Naive B cell (primary cell): ENCODE data around the gene ATP6AP1. TPM values are rescaled to one million over a fixed set of nuclear protein-coding genes. Genes with fewer than 3 reads are reported as not detected.
A peak's percentile ranks its signal among the peaks of the same experiment; 100 is the strongest.

Experiments
- ATAC-seq, 2 donors: fragments of 150-1000 bp; cut with Tn5 transposase; 2 replicates each; pipeline ENCODE4 v1.10.0; 2021; ENCODE audit warnings: low read depth in 2 of 2, mild to moderate bottlenecking in 2 of 2, moderate library complexity in 2 of 2
- DNase-seq: peaks from one replicate; pipeline ENCODE4 v3.0.0; 2022
- H3K27ac Mint-ChIP-seq, 6 donors: one replicate each; pipeline ENCODE4 v1.8.0; 2020 to 2022; ENCODE audit warnings: mild to moderate bottlenecking in 6 of 6, mixed read lengths in 6 of 6, moderate library complexity in 5 of 6, inconsistent platforms in 2 of 6
- H3K27me3 Mint-ChIP-seq, 3 donors: one replicate each; pipeline ENCODE4 v1.8.0; 2021 to 2022; ENCODE audit warnings: mixed read lengths in 3 of 3, mild to moderate bottlenecking in 1 of 3
- H3K36me3 Mint-ChIP-seq, 2 donors: one replicate each; pipeline ENCODE4 v1.8.0; 2020 to 2022; ENCODE audit warnings: mixed read lengths in 2 of 2, inconsistent platforms in 1 of 2, mild to moderate bottlenecking in 1 of 2
- H3K4me1 Mint-ChIP-seq, 3 donors: one replicate each; pipeline ENCODE4 v1.8.0; 2020 to 2022; ENCODE audit warnings: mixed read lengths in 3 of 3, inconsistent platforms in 1 of 3, mild to moderate bottlenecking in 1 of 3, moderate library complexity in 1 of 3
- H3K4me3 Mint-ChIP-seq, 8 donors: one replicate each; pipeline ENCODE4 v1.8.0; 2020 to 2022; ENCODE audit warnings: mild to moderate bottlenecking in 8 of 8, mixed read lengths in 8 of 8, moderate library complexity in 8 of 8, inconsistent platforms in 2 of 8
- H3K9me3 Mint-ChIP-seq, 7 donors: one replicate each; pipeline ENCODE4 v1.8.0; 2020 to 2022; ENCODE audit warnings: mixed read lengths in 7 of 7, mild to moderate bottlenecking in 5 of 7, inconsistent platforms in 2 of 7, moderate library complexity in 1 of 7
- polyA plus RNA-seq, 6 donors: library from polyadenylated mRNA; unstranded; fragments of 300-500 nt; fragmentation: Illumina TruSeq; gene quantifications; one replicate each; pipeline ENCODE4 v1.2.3, GENCODE V29; 2021; ENCODE audit warnings: low read depth in 6 of 6

ATP6AP1 gene
- polyA plus RNA-seq, 6 donors from 2014 or later, result 81.8 to 173 (median 88.7) TPM

- ATAC-seq, result no peak
- peaks cover 0 to 6% (median 0%) of the 10 kb centered on the region in 7 donors for H3K9me3 Mint-ChIP-seq
- H3K4me3 Mint-ChIP-seq, result peak overlapping the region; percentile 68 to 91 (median 82)
- DNase-seq, result no peak
- H3K27me3 Mint-ChIP-seq, result no peaks in the 10 kb centered on the region
- peaks cover 13 to 18% (median 15%) of the 10 kb centered on the region in 3 donors for H3K4me1 Mint-ChIP-seq
- H3K36me3 Mint-ChIP-seq, result no peaks in the 10 kb centered on the region
- peak overlapping the region in 5 of 6 donors; percentile 81 to 94 (median 88) for H3K27ac Mint-ChIP-seq
These were observed 9.8 kb downstream of the ATP6AP1 start for GRCh38 chrX:154437971-154438893.

DNA sequence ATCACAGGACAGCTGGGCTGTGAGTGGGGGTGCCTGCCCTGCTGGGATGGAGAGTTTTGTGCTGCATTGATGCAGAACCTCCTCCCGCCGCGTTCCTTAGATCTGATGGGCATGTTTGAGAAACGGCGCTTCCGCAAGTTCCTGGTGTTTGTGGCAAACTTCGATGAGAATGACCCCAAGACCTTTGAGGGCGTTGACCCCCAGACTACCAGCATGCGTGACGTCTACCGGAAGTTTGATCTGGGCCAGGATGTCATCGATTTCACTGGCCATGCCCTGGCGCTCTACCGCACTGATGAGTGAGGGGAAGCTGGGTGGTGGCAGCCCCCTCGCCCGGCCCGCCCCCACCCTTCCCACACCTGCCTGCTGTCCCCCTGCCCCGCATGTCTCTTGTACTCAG, 11.4 kb downstream of the ATP6AP1 start:
- ATAC-seq, result no peak
- Mint-ChIP-seq H3K27me3 (no peaks in the 10 kb centered on the region), H3K4me3 (peak overlapping the region in 1 of 8 donors; percentile 51), H3K36me3 (no peaks in the 10 kb centered on the region), H3K27ac (no peak overlapping the region), H3K9me3 (peaks cover 0 to 6% (median 0%) of the 10 kb centered on the region in 7 donors), H3K4me1 (peaks cover 13 to 23% (median 19%) of the 10 kb centered on the region in 3 donors)
- DNase-seq, result no peak

GRCh38 chrX:154440623-154441357, 12.3 kb downstream of the ATP6AP1 start:
- H3K27ac Mint-ChIP-seq, result peak overlapping the region in 1 of 6 donors; percentile 88
- no peaks in the 10 kb centered on the region for H3K27me3 Mint-ChIP-seq
- peak overlapping the region in 1 of 8 donors; percentile 57 for H3K4me3 Mint-ChIP-seq
- H3K9me3 Mint-ChIP-seq, result peaks cover 0 to 6% (median 0%) of the 10 kb centered on the region in 7 donors
- no peaks in the 10 kb centered on the region for H3K36me3 Mint-ChIP-seq
- H3K4me1 Mint-ChIP-seq, result peaks cover 11 to 28% (median 18%) of the 10 kb centered on the region in 3 donors
- DNase-seq (no peak), ATAC-seq (no peak)

DNA sequence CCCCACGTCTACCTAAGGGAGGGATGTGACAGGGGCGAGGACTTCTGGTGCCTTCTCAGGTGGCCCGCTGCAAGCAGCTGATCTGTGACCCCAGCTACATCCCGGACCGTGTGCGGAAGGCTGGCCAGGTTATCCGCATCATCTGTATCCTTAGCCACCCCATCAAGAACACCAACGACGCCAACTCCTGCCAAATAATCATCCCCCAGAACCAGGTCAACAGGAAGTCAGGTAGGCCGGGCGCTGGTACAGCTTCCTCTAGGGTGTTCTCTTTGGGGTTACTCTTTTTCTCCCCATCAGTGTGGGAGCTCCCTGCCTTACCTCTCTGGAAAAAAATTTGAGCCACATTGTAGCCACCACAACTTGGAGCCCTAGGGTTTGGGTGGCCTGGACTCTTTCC, 13.1 kb downstream of the ATP6AP1 start:
- DNase-seq, result no peak
- H3K9me3 Mint-ChIP-seq, result peaks cover 0 to 6% (median 0%) of the 10 kb centered on the region in 7 donors
- H3K4me3 Mint-ChIP-seq, result peak overlapping the region in 1 of 8 donors; percentile 57
- no peaks in the 10 kb centered on the region for H3K27me3 Mint-ChIP-seq
- no peaks in the 10 kb centered on the region for H3K36me3 Mint-ChIP-seq
- ATAC-seq, result no peak
- peak overlapping the region in 1 of 6 donors; percentile 16 for H3K27ac Mint-ChIP-seq
- peaks cover 5 to 26% (median 18%) of the 10 kb centered on the region in 3 donors for H3K4me1 Mint-ChIP-seq

DNA sequence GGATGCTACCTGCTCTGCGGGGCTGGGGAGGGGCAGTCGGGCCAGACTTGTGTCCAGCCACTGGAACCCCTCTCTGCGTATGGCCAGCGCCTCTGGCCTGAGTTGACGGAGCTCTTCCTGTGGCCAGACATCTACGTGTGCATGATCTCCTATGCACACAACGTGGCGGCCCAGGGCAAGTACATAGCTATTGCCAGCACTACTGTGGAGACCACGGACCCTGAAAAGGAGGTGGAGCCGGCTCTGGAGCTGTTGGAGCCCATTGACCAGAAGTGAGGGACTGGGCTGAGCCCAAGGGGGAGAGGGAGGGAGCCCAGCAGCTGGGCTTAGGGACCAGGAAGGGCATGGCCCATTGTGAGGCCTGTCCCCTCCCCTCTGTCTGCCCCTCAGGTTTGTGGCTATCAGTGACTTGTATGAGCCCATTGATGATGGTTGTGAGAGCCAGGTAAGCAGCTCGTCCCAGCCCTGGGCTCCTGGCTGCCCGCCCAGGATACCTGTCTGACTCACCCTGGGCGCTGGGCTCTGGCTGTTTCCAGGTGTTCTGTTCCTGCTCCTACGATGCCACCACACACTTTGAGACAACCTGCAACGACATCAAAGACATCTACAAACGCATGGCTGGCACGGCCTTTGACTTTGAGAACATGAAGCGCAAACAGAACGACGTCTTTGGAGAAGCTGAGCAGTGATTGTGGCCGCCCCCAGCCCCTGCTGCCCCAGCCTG, 13.7 kb downstream of the ATP6AP1 start:
- H3K36me3 Mint-ChIP-seq, result no peaks in the 10 kb centered on the region
- DNase-seq (no peak), ATAC-seq (no peak)
- H3K27ac Mint-ChIP-seq, result peak overlapping the region in 3 of 6 donors; percentile 16 to 91 (median 49)
- peaks cover 0 to 6% (median 0%) of the 10 kb centered on the region in 7 donors for H3K9me3 Mint-ChIP-seq
- H3K4me1 Mint-ChIP-seq, result peaks cover 8 to 26% (median 18%) of the 10 kb centered on the region in 3 donors
- H3K27me3 Mint-ChIP-seq, result no peaks in the 10 kb centered on the region
- peak overlapping the region in 2 of 8 donors; percentile 56 to 57 for H3K4me3 Mint-ChIP-seq

DNA sequence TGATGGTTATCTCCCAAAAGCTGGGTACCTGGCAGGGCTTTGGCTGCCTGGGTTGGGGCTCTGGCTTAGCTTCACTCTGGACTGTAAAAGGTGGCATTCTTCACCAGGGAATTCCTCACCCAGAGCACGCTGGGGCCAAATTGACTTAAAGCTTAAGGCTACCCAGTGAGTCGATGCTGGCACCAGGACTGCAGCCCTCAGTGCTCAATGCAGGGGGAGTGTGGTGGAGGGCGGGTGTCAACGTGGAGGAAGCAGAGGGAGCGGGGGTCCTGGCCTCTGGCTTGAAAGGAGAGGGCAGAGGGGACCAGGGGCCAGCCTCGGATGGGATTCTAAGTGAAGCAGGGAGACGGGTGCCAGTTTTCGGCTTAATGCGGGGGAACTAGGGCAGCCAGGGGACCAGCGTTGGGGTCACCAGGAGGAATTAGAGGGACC, 15.0 kb downstream of the ATP6AP1 start:
- H3K9me3 Mint-ChIP-seq, result no peaks in the 10 kb centered on the region
- no peaks in the 10 kb centered on the region for H3K27me3 Mint-ChIP-seq
- H3K36me3 Mint-ChIP-seq, result no peaks in the 10 kb centered on the region
- peak overlapping the region; percentile 69 to 96 (median 94) for H3K27ac Mint-ChIP-seq
- ATAC-seq, result peak; percentile 8 to 27
- no peak for DNase-seq
- H3K4me1 Mint-ChIP-seq, result peaks cover 5 to 18% (median 13%) of the 10 kb centered on the region in 3 donors
- peak overlapping the region; percentile 75 to 88 (median 82) for H3K4me3 Mint-ChIP-seq

- H3K27me3 Mint-ChIP-seq, result no peaks in the 10 kb centered on the region
- H3K27ac Mint-ChIP-seq, result peak within 1 kb of the TSS; percentile 69 to 96 (median 94)
- no peaks in the 10 kb centered on the region for H3K9me3 Mint-ChIP-seq
- peaks cover 5 to 15% (median 13%) of the 10 kb centered on the region in 3 donors for H3K4me1 Mint-ChIP-seq
- H3K4me3 Mint-ChIP-seq, result peak within 1 kb of the TSS; percentile 75 to 90 (median 84)
- peak; percentile 79 for DNase-seq
- peak; percentile 85 to 90 for ATAC-seq
- no peaks in the 10 kb centered on the region for H3K36me3 Mint-ChIP-seq
These were observed 15.7 kb downstream of the ATP6AP1 start, which contains the start of gene FAM50A for GRCh38 chrX:154443992-154444754. Gene FAM50A (plus strand): TSS chrX:154444141. CDS start chrX:154444236, 95 bp downstream.

GRCh38 chrX:154444755-154445246, 16.3 kb downstream of the ATP6AP1 start:
- peaks cover 5 to 13% (median 13%) of the 10 kb centered on the region in 3 donors for H3K4me1 Mint-ChIP-seq
- no peaks in the 10 kb centered on the region for H3K9me3 Mint-ChIP-seq
- DNase-seq (no peak), ATAC-seq (no peak)
- H3K36me3 Mint-ChIP-seq, result no peaks in the 10 kb centered on the region
- H3K27ac Mint-ChIP-seq, result peak overlapping the region in 2 of 6 donors; percentile 7 to 38
- peak overlapping the region; percentile 26 to 80 (median 58) for H3K4me3 Mint-ChIP-seq
- no peaks in the 10 kb centered on the region for H3K27me3 Mint-ChIP-seq

DNA sequence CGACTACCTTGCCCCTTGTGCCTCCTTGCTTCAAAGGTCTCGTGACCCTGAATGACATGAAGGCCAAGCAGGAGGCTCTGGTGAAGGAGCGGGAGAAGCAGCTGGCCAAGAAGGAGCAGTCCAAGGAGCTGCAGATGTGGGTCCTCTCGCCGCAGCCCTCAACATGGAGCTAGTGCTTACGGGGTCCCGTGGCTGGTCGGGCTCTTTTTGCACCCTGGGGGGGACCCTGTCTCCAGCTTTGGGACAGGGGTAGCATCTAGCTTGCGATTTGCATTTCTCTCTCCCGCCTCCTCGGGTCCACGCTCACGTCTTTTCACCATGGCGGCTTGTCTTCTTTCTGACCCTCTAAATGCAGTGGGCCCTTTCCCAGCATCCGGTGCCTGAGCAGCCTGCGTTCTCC, 17.3 kb downstream of the ATP6AP1 start:
- no peak for ATAC-seq
- H3K36me3 Mint-ChIP-seq, result no peaks in the 10 kb centered on the region
- H3K27ac Mint-ChIP-seq, result peak overlapping the region in 2 of 6 donors; percentile 31 to 80
- H3K4me1 Mint-ChIP-seq, result peaks cover 5 to 13% (median 10%) of the 10 kb centered on the region in 3 donors
- no peak for DNase-seq
- H3K4me3 Mint-ChIP-seq, result peak overlapping the region in 2 of 8 donors; percentile 26 to 34
- H3K27me3 Mint-ChIP-seq, result no peaks in the 10 kb centered on the region
- no peaks in the 10 kb centered on the region for H3K9me3 Mint-ChIP-seq

- DNase-seq, result no peak
- no peak for ATAC-seq
- H3K27me3 Mint-ChIP-seq, result no peaks in the 10 kb centered on the region
- no peaks in the 10 kb centered on the region for H3K9me3 Mint-ChIP-seq
- peak overlapping the region in 1 of 8 donors; percentile 25 for H3K4me3 Mint-ChIP-seq
- H3K27ac Mint-ChIP-seq, result peak overlapping the region in 3 of 6 donors; percentile 31 to 81 (median 69)
- peaks cover 5 to 13% (median 10%) of the 10 kb centered on the region in 3 donors for H3K4me1 Mint-ChIP-seq
- no peaks in the 10 kb centered on the region for H3K36me3 Mint-ChIP-seq
These were observed 18.0 kb downstream of the ATP6AP1 start for GRCh38 chrX:154446430-154446829.

DNA sequence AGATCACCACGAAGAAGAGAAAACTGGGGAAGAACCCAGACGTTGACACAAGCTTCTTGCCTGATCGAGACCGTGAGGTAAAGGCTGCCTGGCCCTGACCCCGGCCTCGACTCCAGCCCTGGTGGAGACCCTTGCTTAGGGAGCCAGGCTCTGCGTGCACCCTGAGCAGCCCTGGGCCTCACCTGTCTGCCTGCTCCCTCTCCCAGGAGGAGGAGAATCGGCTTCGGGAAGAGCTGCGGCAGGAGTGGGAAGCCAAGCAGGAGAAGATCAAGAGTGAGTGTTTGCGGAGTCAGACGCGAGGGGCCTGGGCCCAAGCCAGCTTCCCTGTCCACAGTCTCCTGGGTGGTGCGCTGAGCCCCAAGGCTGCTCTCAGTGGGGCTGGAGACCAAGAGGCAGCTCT, 20.0 kb downstream of the ATP6AP1 start:
- Mint-ChIP-seq H3K27me3 (no peaks in the 10 kb centered on the region), H3K27ac (no peak overlapping the region), H3K36me3 (no peaks in the 10 kb centered on the region), H3K4me3 (peak overlapping the region in 1 of 8 donors; percentile 57), H3K4me1 (peaks cover 5 to 10% (median 9%) of the 10 kb centered on the region in 3 donors), H3K9me3 (no peaks in the 10 kb centered on the region)
- no peak for ATAC-seq
- no peak for DNase-seq

DNA sequence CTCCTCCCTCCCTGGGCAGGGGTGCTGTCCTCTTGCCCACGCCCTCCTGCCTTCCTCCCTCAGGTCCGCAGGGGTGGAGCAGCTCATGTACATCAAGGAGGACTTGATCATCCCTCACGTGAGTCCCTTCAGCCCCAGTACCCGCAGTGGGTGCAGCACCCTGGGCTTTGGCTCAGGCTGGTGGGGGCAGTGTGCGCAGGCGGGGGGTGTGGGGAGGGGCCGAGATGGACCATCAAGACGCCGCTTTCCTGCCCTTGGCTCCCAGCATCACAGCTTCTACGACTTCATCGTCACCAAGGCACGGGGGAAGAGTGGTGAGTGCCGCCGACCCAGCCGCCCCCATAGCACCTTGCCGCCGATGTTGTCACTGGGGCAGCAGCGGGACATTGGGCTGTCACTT, 21.1 kb downstream of the ATP6AP1 start:
- no peak for ATAC-seq
- H3K27ac Mint-ChIP-seq, result no peak overlapping the region

More for the DNA sequence above, 21.1 kb downstream of the ATP6AP1 start:
- Mint-ChIP-seq H3K4me3 (peak overlapping the region in 1 of 8 donors; percentile 76), H3K4me1 (peaks cover 5 to 11% (median 6%) of the 10 kb centered on the region in 3 donors), H3K9me3 (peaks cover 0 to 2% (median 0%) of the 10 kb centered on the region in 7 donors), H3K27me3 (no peaks in the 10 kb centered on the region), H3K36me3 (no peaks in the 10 kb centered on the region)
- no peak for DNase-seq
